AG09319 (cell line): Measurements from ENCODE around the gene CTIF.
A peak's percentile ranks its signal among the peaks of the same experiment; 100 is the strongest.

Experiments
- DNase-seq: peaks from one replicate; pipeline ENCODE4 v3.0.0-alpha.2; 2010; ENCODE audit warnings: low read depth; ENCODE audit errors: extremely low read depth
- CTCF ChIP-seq: IDR thresholded peaks from 2 replicates; pipeline ENCODE4 v1.5.1; 2011; ENCODE audit warnings: low read depth, mild to moderate bottlenecking, inconsistent platforms, low read length, moderate library complexity

Gene CTIF

GRCh38 chr18:48838921-48839818 is 300.3 kb downstream of the CTIF start:
- TF ChIP-seq CTCF, result no peak
- peak; percentile 37 for DNase-seq

GRCh38 chr18:48839819-48840490 is 301.1 kb downstream of the CTIF start:
- DNase-seq, result no peak
- no peak for TF ChIP-seq CTCF

- DNase-seq, result no peak
- no peak for TF ChIP-seq CTCF
These were observed 301.7 kb downstream of the CTIF start for GRCh38 chr18:48840491-48840877.

- TF ChIP-seq CTCF, result no peak
- DNase-seq, result no peak
These were observed 302.8 kb downstream of the CTIF start for GRCh38 chr18:48841381-48842258.

- TF ChIP-seq CTCF, result no peak
- no peak for DNase-seq
These were observed 303.6 kb downstream of the CTIF start for GRCh38 chr18:48842259-48843061.

GRCh38 chr18:48843162-48843561 is 304.3 kb downstream of the CTIF start:
- no peak for DNase-seq
- no peak for TF ChIP-seq CTCF
